Kidney (tissue), 14 donors: ENCODE measurements around the gene HBEGF. TPM values are rescaled to one million over a fixed set of nuclear protein-coding genes. Genes with fewer than 3 reads are reported as not detected.

Source experiments
- DNase-seq, 5 donors: peaks; one replicate each; pipeline ENCODE4 v3.0.0-alpha.2; 2013 to 2020
- FAIRE-seq: peaks from 2 replicates; lab custom pipeline; 2012; peaks lifted over from hg19 to GRCh38; lab: Jason Lieb, UNC
- H3K27ac ChIP-seq, 2 donors: one replicate each; pipeline ENCODE4 v1.7.0; 2013; ENCODE audit warnings: low read depth in 2 of 2, low read length in 2 of 2, inconsistent platforms in 1 of 2
- H3K27me3 ChIP-seq: one replicate; pipeline ENCODE4 v1.7.1; 2013; ENCODE audit warnings: low read length, inconsistent platforms; ENCODE audit not compliant: control insufficient read depth, insufficient read depth
- H3K36me3 ChIP-seq, 3 donors: one replicate each; pipeline versions ENCODE4 v1.7.0 to v1.7.1; 2013; ENCODE audit warnings: low read length in 3 of 3, control low read depth in 1 of 3, inconsistent platforms in 1 of 3; ENCODE audit not compliant: insufficient read depth in 3 of 3, control insufficient read depth in 2 of 3
- H3K4me1 ChIP-seq, 3 donors: one replicate each; pipeline versions ENCODE4 v1.7.0 to v1.7.1; 2013; ENCODE audit warnings: low read length in 3 of 3, inconsistent platforms in 1 of 3, low read depth in 1 of 3; ENCODE audit not compliant: control insufficient read depth in 2 of 3, insufficient read depth in 2 of 3
- H3K4me3 ChIP-seq, 3 donors: one replicate each; pipeline versions ENCODE4 v1.7.0 to v1.8.1; 2013; ENCODE audit warnings: low read length in 3 of 3, control low read depth in 1 of 3, inconsistent platforms in 1 of 3
- H3K9ac ChIP-seq, 3 donors: one replicate each; pipeline versions ENCODE4 v1.7.0 to v1.7.1; 2013; ENCODE audit warnings: low read length in 3 of 3, control low read depth in 1 of 3, inconsistent platforms in 1 of 3
- H3K9me3 ChIP-seq, 3 donors: one replicate each; pipeline versions ENCODE4 v1.7.0 to v1.7.1; 2013; ENCODE audit warnings: low read length in 3 of 3, control low read depth in 1 of 3, inconsistent platforms in 1 of 3; ENCODE audit not compliant: control insufficient read depth in 2 of 3, insufficient read depth in 1 of 3
- intact Hi-C: fragments of 100-400 bp; cut with DNase I; formaldehyde crosslinking; loops from one replicate; pipeline ENCODE4 v1.11.1; 2022
- polyA plus RNA-seq: library from polyadenylated mRNA; stranded (reverse); fragments of 350-450 nt; fragmentation: Illumina TruSeq; extraction: RNeasy Lipid Tissue Mini Kit (QIAGEN cat#74804); gene quantifications from one replicate; pipeline ENCODE4 v1.2.3, GENCODE V29; 2014; ENCODE audit warnings: low read depth, low replicate concordance; ENCODE audit not compliant: insufficient read depth
- total RNA-seq: library from RNA; stranded (reverse); fragmentation: NEBNext Ultra II Directional; extraction: Animal tissue kit (Norgen Biotek cat#: 25700); gene quantifications from one replicate; pipeline ENCODE4 v1.2.1, GENCODE V29; 2021
- TF ChIP-seq, protein P1 (sequence below): IDR thresholded peaks from 3 replicates; pipeline ENCODE4 v1.5.1; 2012; ENCODE audit warnings: mild to moderate bottlenecking, moderate library complexity, borderline replicate concordance; ENCODE audit not compliant: insufficient read depth; ENCODE audit errors: extremely low read depth
- donor health status: control.
- donor health status: control.
- donor health status: control.
- donor health status: control.
- donor health status: control.
- donor health status: DM: yes; HTN: yes; CAD: no.
- donor health status: Normal renal cell carcinoma (clear cell type).

HBEGF gene
- total and polyA plus RNA-seq, 2 donors from 2014 or later = 6.0 to 7.8 TPM

GRCh38 chr5:140329739-140330481, 16.5 kb downstream of the HBEGF start:
- peaks cover 0 to 9% (median 2%) of the 10 kb centered on the region in 3 donors for H3K4me1 ChIP-seq
- DNase-seq (peak in 1 of 5 donors; percentile 37), FAIRE-seq (no peak)
- TF ChIP-seq, protein P1, sequence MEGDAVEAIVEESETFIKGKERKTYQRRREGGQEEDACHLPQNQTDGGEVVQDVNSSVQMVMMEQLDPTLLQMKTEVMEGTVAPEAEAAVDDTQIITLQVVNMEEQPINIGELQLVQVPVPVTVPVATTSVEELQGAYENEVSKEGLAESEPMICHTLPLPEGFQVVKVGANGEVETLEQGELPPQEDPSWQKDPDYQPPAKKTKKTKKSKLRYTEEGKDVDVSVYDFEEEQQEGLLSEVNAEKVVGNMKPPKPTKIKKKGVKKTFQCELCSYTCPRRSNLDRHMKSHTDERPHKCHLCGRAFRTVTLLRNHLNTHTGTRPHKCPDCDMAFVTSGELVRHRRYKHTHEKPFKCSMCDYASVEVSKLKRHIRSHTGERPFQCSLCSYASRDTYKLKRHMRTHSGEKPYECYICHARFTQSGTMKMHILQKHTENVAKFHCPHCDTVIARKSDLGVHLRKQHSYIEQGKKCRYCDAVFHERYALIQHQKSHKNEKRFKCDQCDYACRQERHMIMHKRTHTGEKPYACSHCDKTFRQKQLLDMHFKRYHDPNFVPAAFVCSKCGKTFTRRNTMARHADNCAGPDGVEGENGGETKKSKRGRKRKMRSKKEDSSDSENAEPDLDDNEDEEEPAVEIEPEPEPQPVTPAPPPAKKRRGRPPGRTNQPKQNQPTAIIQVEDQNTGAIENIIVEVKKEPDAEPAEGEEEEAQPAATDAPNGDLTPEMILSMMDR = no peak
- intact Hi-C loops = no loop called here
- no peaks in the 10 kb centered on the region for H3K9me3 ChIP-seq
- no peak overlapping the region for H3K4me3 ChIP-seq
- no peak overlapping the region for H3K9ac ChIP-seq
- peaks cover 0 to 3% (median 0%) of the 10 kb centered on the region in 3 donors for H3K36me3 ChIP-seq
- no peak overlapping the region for H3K27ac ChIP-seq
- no peaks in the 10 kb centered on the region for H3K27me3 ChIP-seq

GRCh38 chr5:140328036-140328764, 18.2 kb downstream of the HBEGF start:
- peak in 1 of 5 donors; percentile 32 for DNase-seq
- peaks cover 6 to 19% (median 12%) of the 10 kb centered on the region in 3 donors for H3K4me1 ChIP-seq
- no peaks in the 10 kb centered on the region for H3K9me3 ChIP-seq
- peaks cover 0 to 3% (median 0%) of the 10 kb centered on the region in 3 donors for H3K36me3 ChIP-seq
- no peak overlapping the region for H3K4me3 ChIP-seq
- no peak overlapping the region for H3K27ac ChIP-seq
- intact Hi-C loops = no loop called here
- no peaks in the 10 kb centered on the region for H3K27me3 ChIP-seq
- no peak overlapping the region for H3K9ac ChIP-seq
- TF ChIP-seq, protein P1 = no peak
- FAIRE-seq = no peak

GRCh38 chr5:140327589-140327988, 18.8 kb downstream of the HBEGF start:
- intact Hi-C loops = no loop called here
- Histone ChIP-seq H3K9me3 (no peaks in the 10 kb centered on the region), H3K36me3 (no peaks in the 10 kb centered on the region), H3K4me1 (peaks cover 9 to 19% (median 17%) of the 10 kb centered on the region in 3 donors), H3K27ac (no peak overlapping the region), H3K9ac (no peak overlapping the region), H3K4me3 (no peak overlapping the region), H3K27me3 (no peaks in the 10 kb centered on the region)
- FAIRE-seq = no peak
- TF ChIP-seq, protein P1 = no peak
- DNase-seq = peak in 2 of 5 donors; percentile 72 to 80
